ENCODE measurements around the gene ERC2. TPM values are rescaled to one million over a fixed set of nuclear protein-coding genes. Genes with fewer than 3 reads are reported as not detected.

ERC2 gene
- total and polyA plus RNA-seq, 9 donors = 1.2 to 9.4 (median 5.4) TPM

- TF ChIP-seq CTCF (IDR thresholded peaks at IDR 0.05) = no peak
- TF ChIP-seq POLR2A (IDR thresholded peaks at IDR 0.05) = no peak
- TF ChIP-seq EP300 (IDR thresholded peaks at IDR 0.05) = no peak
- no peaks in the 10 kb centered on the region for H3K4me1 ChIP-seq (ENCODE audit: insufficient read depth)
- no peaks in the 10 kb centered on the region for H3K36me3 ChIP-seq
- H3K9me3 ChIP-seq = no peaks in the 10 kb centered on the region
- intact Hi-C loops (cut with DNase I) = no loop called here
- DNase-seq = no peak
- H3K27ac ChIP-seq = no peak overlapping the region
- no peaks in the 10 kb centered on the region for H3K27me3 ChIP-seq
- no peak overlapping the region for H3K4me3 ChIP-seq
- WGBS, 3 donors = 97 to 100% (median 100%) methylated on average over 1 of the region's 1 CpG
Observed at GRCh38 chr3:55567121-55567520, 901.1 kb downstream of the ERC2 start.

- H3K27me3 ChIP-seq = no peaks in the 10 kb centered on the region
- H3K27ac ChIP-seq = no peak overlapping the region
- 74 to 87% (median 85%) methylated on average over 3 of the region's 3 CpGs for WGBS, 3 donors
- DNase-seq = no peak
- intact Hi-C loops (cut with DNase I) = no loop called here
- H3K9me3 ChIP-seq = no peaks in the 10 kb centered on the region
- H3K4me3 ChIP-seq = no peak overlapping the region
- no peaks in the 10 kb centered on the region for H3K4me1 ChIP-seq (ENCODE audit: insufficient read depth)
- TF ChIP-seq POLR2A (IDR thresholded peaks at IDR 0.05) (no peak), CTCF (IDR thresholded peaks at IDR 0.05) (no peak), EP300 (IDR thresholded peaks at IDR 0.05) (no peak)
- H3K36me3 ChIP-seq = no peaks in the 10 kb centered on the region
Observed at GRCh38 chr3:55565521-55565920, 902.7 kb downstream of the ERC2 start.

GRCh38 chr3:55564726-55565125 lies 903.5 kb downstream of the ERC2 start:
- no peaks in the 10 kb centered on the region for H3K36me3 ChIP-seq
- WGBS, 3 donors = 57 to 72% (median 64%) methylated on average over 6 of the region's 6 CpGs
- no peaks in the 10 kb centered on the region for H3K9me3 ChIP-seq
- TF ChIP-seq CTCF (IDR thresholded peaks at IDR 0.05) = no peak
- TF ChIP-seq EP300 (IDR thresholded peaks at IDR 0.05) = no peak
- TF ChIP-seq POLR2A (IDR thresholded peaks at IDR 0.05) = no peak
- H3K4me3 ChIP-seq = no peak overlapping the region
- no peaks in the 10 kb centered on the region for H3K27me3 ChIP-seq
- no peak overlapping the region for H3K27ac ChIP-seq
- no peak for DNase-seq
- no peaks in the 10 kb centered on the region for H3K4me1 ChIP-seq (ENCODE audit: insufficient read depth)
- intact Hi-C loops (cut with DNase I) = no loop called here

- no peak for TF ChIP-seq POLR2A (IDR thresholded peaks at IDR 0.05)
- TF ChIP-seq EP300 (IDR thresholded peaks at IDR 0.05) = no peak
- no peak for TF ChIP-seq CTCF (IDR thresholded peaks at IDR 0.05)
- Histone ChIP-seq H3K36me3 (no peaks in the 10 kb centered on the region), H3K27ac (no peak overlapping the region), H3K4me1 (ENCODE audit: insufficient read depth) (no peaks in the 10 kb centered on the region), H3K4me3 (no peak overlapping the region), H3K27me3 (no peaks in the 10 kb centered on the region), H3K9me3 (no peaks in the 10 kb centered on the region)
- 54 to 83% (median 69%) methylated on average over 1 of the region's 1 CpG for WGBS, 3 donors
- intact Hi-C loops (cut with DNase I) = no loop called here
- no peak for DNase-seq
Observed at GRCh38 chr3:55562700-55563099, 905.6 kb downstream of the ERC2 start.

All from ovary (tissue), 9 donors.